Esophagus (tissue), 2 donors: ENCODE data around the gene ACSS3. TPM values are rescaled to one million over a fixed set of nuclear protein-coding genes. Genes with fewer than 3 reads are reported as not detected.

Experiments
- H3K27ac ChIP-seq, 2 donors: one replicate each; pipeline ENCODE4 v1.5.1; 2013; ENCODE audit warnings: low read depth in 2 of 2, mild to moderate bottlenecking in 2 of 2, inconsistent platforms in 1 of 2, low read length in 1 of 2, moderate library complexity in 1 of 2
- H3K27me3 ChIP-seq, 2 donors: one replicate each; pipeline ENCODE4 v1.6.1; 2013; ENCODE audit warnings: low read length in 2 of 2, control low read depth in 1 of 2, mild to moderate bottlenecking in 1 of 2; ENCODE audit not compliant: insufficient read depth in 2 of 2, control insufficient read depth in 1 of 2
- H3K36me3 ChIP-seq, 2 donors: one replicate each; pipeline ENCODE4 v1.6.1; 2013; ENCODE audit warnings: low read length in 1 of 2; ENCODE audit not compliant: control insufficient read depth in 2 of 2, insufficient read depth in 2 of 2
- H3K4me1 ChIP-seq, 2 donors: one replicate each; pipeline ENCODE4 v1.6.1; 2013; ENCODE audit warnings: low read length in 1 of 2; ENCODE audit not compliant: control insufficient read depth in 2 of 2, insufficient read depth in 2 of 2
- H3K4me3 ChIP-seq, 2 donors: one replicate each; pipeline ENCODE4 v1.5.1; 2013; ENCODE audit warnings: low read length in 2 of 2, mild to moderate bottlenecking in 2 of 2, low read depth in 1 of 2, moderate library complexity in 1 of 2
- H3K9me3 ChIP-seq, 2 donors: one replicate each; pipeline ENCODE4 v1.6.1; 2013; ENCODE audit warnings: mild to moderate bottlenecking in 2 of 2, low read depth in 1 of 2, low read length in 1 of 2, moderate library complexity in 1 of 2; ENCODE audit not compliant: control insufficient read depth in 2 of 2, insufficient read depth in 1 of 2
- WGBS, 2 donors: extraction: QIAGEN DNeasy Blood & Tissue Kit; methylation state at CpG; one replicate each; pipeline ENCODE4 v1.1.7; 2013; 5-methylcytosine and 5-hydroxymethylcytosine counted together
- polyA plus RNA-seq, 2 donors: library from polyadenylated mRNA; stranded (reverse); fragments of 200-250 nt; gene quantifications; one replicate each; pipeline ENCODE4 v1.2.3, GENCODE V29; 2013
- donor health status: healthy with polysubstance abuse.
- donor health status: Bipolar disorder and iron deficiency.

ACSS3 gene
- polyA plus RNA-seq, 2 donors = 0.31 TPM

DNA sequence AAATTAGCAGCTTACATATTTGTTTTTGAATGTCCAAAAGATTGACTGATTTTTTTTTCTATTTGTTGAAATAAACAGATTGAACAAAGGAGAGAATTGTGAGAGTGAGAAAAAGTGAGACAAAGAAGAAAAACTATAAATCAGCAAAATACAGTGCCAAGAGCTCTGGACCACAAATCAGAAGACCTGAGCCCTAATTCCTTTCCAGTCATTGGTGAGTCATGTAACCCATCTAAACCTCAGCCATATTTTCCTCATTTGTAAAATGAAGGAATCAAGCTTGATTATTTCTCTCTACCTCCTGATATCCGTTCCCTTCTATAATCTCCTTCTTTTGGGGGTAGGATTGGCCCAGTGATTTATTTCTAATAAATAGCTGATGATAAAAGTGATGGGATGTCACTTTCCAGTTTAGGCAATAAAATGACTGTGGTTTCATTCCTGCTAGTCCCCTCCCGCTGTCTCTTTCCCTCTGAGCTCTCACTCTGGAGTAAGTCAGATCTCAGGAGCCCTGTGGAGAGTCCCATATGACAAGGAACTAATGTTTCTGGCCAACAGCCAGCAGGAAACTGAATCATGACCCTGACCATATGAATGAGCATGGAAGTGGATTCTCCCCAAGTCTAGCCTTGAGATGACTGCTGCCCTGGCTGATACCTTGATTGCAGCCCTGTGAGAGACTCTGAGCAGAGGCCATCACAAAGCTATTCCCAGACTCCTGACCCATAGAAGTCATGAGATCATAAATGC lies 218.9 kb downstream of the ACSS3 start:
- Histone ChIP-seq H3K27me3 (no peaks in the 10 kb centered on the region), H3K27ac (no peak overlapping the region), H3K4me3 (no peak overlapping the region), H3K9me3 (no peaks in the 10 kb centered on the region), H3K36me3 (no peaks in the 10 kb centered on the region), H3K4me1 (no peaks in the 10 kb centered on the region)
- WGBS, 2 donors = 70% methylated on average over 2 of the region's 2 CpGs

GRCh38 chr12:81297601-81298000 lies 219.7 kb downstream of the ACSS3 start:
- Histone ChIP-seq H3K4me1 (no peaks in the 10 kb centered on the region), H3K9me3 (no peaks in the 10 kb centered on the region), H3K4me3 (no peak overlapping the region), H3K27me3 (no peaks in the 10 kb centered on the region), H3K27ac (no peak overlapping the region), H3K36me3 (no peaks in the 10 kb centered on the region)
- 71 to 73% methylated on average over 3 of the region's 3 CpGs for WGBS, 2 donors

DNA sequence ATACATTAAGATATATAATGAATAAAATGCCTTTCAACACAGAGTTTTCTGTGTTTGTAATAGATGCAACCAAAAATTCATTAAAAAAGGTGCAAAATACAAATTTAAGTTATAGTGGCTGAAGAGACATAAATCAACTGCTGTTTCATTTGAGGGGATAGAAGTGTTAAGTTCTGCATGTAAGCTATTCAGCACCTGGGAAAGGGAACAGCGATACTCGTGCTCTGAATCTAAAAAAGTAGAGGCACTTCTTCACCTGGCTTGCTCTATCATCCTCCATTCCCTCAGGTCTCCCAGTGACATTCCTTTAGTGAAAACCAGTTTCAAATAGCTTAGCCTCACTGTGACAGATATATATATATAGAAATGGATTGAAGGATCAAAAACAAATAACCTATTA lies 222.6 kb downstream of the ACSS3 start:
- H3K9me3 ChIP-seq = no peaks in the 10 kb centered on the region
- 35 to 51% methylated on average over 2 of the region's 2 CpGs for WGBS, 2 donors
- no peak overlapping the region for H3K27ac ChIP-seq
- no peaks in the 10 kb centered on the region for H3K4me1 ChIP-seq
- H3K4me3 ChIP-seq = no peak overlapping the region
- H3K36me3 ChIP-seq = no peaks in the 10 kb centered on the region
- H3K27me3 ChIP-seq = no peaks in the 10 kb centered on the region

DNA sequence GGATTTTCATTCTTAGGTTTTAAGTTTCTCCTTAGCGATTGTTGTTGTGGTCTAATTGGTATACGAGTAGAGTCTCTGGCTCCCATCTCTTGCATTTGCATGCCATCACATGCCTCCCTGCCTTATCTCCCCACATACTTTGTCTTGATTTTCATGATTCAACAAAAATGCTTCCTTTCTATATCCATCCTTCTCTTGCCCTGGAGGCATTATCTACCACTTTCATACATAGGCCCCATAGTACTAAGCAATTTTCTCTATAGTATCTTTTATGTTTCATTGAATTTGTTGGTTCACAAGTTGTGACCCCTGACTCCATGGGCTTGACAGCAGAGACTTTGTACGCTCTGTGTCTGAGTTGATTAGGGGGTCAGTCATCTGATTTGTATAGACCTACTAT lies 226.1 kb downstream of the ACSS3 start:
- Histone ChIP-seq H3K9me3 (no peaks in the 10 kb centered on the region), H3K4me1 (no peaks in the 10 kb centered on the region), H3K27me3 (no peaks in the 10 kb centered on the region), H3K4me3 (no peak overlapping the region), H3K36me3 (no peaks in the 10 kb centered on the region), H3K27ac (no peak overlapping the region)
- 85 to 86% methylated on average over 3 of the region's 3 CpGs for WGBS, 2 donors

Other genes with a start within 250 kb of the ACSS3 start
- under 1 TPM; 0.15 to 0.16 TPM for gene LIN7A, start 140.1 kb upstream of the ACSS3 start, polyA plus RNA-seq